HUES64 (cell line): Measurements from ENCODE around the gene IGFBP3.

Source experiments
- H3K27ac ChIP-seq: 2 replicates; pipeline ENCODE4 v1.7.0; 2013; ENCODE audit warnings: low read depth, low read length, inconsistent platforms
- H3K27me3 ChIP-seq: 2 replicates; pipeline ENCODE4 v1.6.1; 2013; ENCODE audit warnings: mild to moderate bottlenecking, low read length; ENCODE audit not compliant: insufficient read depth
- H3K36me3 ChIP-seq: 2 replicates; pipeline ENCODE4 v1.6.1; 2013; ENCODE audit warnings: mild to moderate bottlenecking, low read length; ENCODE audit not compliant: insufficient read depth
- H3K4me1 ChIP-seq: 2 replicates; pipeline ENCODE4 v1.6.1; 2013; ENCODE audit warnings: mild to moderate bottlenecking, low read length, moderate library complexity; ENCODE audit not compliant: insufficient read depth
- H3K4me3 ChIP-seq: 2 replicates; pipeline ENCODE4 v1.5.1; 2013; ENCODE audit warnings: mild to moderate bottlenecking, low read length, moderate library complexity
- H3K9ac ChIP-seq: 2 replicates; pipeline ENCODE4 v1.6.1; 2013; ENCODE audit warnings: mild to moderate bottlenecking, low read depth, low read length
- H3K9me3 ChIP-seq: 2 replicates; pipeline ENCODE4 v1.6.1; 2013; ENCODE audit warnings: low read depth, low read length; ENCODE audit not compliant: insufficient read depth
- WGBS: fragments of 150-250, 120-280 bp; methylation state at CpG from one replicate; pipeline ENCODE4 v1.1.7; 2013; ENCODE audit warnings: missing lambda C conversion rate; 5-methylcytosine and 5-hydroxymethylcytosine counted together

IGFBP3 gene

DNA sequence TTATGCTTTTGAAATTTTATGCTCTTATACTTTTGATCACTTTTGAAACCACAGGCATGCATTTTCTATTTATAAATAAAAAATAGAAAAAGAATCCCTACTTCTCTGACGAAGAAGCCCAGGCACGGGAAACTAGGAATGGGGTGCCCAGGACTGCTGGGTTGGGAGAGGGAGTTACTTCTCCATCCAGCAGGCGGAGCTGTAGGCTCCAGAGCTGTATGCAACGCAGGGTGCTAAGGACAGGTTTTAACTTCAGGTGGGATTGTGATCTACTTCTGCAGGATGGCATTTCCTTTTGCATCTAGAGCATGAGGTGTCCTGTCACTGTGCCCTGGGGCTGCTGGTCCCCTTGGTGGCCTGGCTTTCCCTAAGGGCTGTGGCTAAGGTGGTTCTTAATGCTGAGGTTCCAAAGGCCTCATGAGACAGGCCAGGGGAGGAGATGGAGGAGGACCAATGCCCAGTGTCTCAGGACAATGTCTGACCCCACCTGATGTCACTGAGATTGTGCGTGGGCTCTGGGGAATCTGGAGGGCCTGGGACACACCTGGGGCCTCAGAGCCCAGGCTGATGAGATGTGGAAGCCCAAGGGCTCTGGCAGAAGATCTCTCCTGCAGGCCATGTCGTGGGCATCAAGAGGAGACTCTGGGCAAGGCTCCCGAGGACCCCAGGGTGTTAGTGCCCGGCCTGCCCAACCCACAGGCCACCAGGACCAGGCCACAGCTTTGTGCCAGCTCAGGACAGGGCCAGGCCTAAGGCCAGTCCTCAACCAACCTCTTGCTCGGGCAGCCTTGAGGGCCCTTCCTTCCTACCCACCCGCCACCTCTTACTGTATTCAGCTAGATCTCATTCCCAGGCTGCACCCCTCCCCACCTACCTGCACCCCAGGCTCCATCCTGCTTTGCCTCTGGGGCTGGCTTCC, 48.7 kb downstream of the IGFBP3 start:
- Histone ChIP-seq H3K4me3 (no peak overlapping the region), H3K4me1 (no peaks in the 10 kb centered on the region), H3K36me3 (no peaks in the 10 kb centered on the region), H3K27ac (no peak overlapping the region), H3K9me3 (0 out of 2 replicates have a peak, but pooled peaks cover 3% of the 10 kb centered on the region), H3K27me3 (no peaks in the 10 kb centered on the region), H3K9ac (no peak overlapping the region)
- 75% methylated on average over 10 of the region's 10 CpGs for WGBS

DNA sequence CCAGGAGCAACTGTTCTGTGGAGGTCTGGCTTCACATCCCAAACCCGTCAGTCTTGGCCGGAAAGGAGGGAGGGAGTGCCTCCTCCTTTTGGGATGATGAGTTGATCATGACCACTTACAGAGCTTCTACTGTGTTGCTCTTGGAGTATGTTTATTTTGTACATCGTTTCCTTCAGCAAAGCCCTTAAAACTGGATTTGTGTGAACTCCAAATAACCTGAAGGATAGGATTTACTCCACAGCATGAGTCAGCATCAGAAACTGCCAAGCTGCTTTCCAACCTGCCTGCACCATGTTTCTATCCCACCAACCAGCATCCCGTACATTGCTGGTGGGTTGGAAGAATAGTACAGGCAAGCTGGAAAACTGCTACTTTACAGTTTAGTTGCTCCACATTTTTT, 51.6 kb downstream of the IGFBP3 start:
- no peak overlapping the region for H3K27ac ChIP-seq
- no peaks in the 10 kb centered on the region for H3K27me3 ChIP-seq
- no peaks in the 10 kb centered on the region for H3K4me1 ChIP-seq
- no peak overlapping the region for H3K4me3 ChIP-seq
- no peak overlapping the region for H3K9ac ChIP-seq
- H3K9me3 ChIP-seq = no peaks in the 10 kb centered on the region
- H3K36me3 ChIP-seq = no peaks in the 10 kb centered on the region
- WGBS = over 99% methylated on average over 4 of the region's 4 CpGs

DNA sequence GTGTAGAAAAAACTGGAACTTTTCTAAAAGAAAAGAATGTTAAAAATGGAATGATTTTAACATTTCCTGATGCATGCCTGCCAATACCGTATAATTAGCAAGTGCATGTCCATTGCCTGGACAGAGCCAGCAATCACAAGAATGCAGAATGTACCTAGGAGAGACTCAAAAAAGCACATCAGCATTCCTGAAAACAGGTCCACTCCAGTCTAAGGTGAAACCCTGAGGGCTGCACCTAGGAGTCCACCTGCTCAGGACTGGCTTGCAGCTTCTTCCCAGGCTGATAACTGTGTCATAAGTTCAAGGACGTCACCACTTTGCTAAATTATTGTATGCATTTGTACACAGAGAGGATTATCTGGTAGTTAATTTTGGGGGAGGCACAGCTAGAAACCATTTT, 53.6 kb downstream of the IGFBP3 start:
- 92% methylated on average over 2 of the region's 2 CpGs for WGBS
- H3K27me3 ChIP-seq = no peaks in the 10 kb centered on the region

DNA sequence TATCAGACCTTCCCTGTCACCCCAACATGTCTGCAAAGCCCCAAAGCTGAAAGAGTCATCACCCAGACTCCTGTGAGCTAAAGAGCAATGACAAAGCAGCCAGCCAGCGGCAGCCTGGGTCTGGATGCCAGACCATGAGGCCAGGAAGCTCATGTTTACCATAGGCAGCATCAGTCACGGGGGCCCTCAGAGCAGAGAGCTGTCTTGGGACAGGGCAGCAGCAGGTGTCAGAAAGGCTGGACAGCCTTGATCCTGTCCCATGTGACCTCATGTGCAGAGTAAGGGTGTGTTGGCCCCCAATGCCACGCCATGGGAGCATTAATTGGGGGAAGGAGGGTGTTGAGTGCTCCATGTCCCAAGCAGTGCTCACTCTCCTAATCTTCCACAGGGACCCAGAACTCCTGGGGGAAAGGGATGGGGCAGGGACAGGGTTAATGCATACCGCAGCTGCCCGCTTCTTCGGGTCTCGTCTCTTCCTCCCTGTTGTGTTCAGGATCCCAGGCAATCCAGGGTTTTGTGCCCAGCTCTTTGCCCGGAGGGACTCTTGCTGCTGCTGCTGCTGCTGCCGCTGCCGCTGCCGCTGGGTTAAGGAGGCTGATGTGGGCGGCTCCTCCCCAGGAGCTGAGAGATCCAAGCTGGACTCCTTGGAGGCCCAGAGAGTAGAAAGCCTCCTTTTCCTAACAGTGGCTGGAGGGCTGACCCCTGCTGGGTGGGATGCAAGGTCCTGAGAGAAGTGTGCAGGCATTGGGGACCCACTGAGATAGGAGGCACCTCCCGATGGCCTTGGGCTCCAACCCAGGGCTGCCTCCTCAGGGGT, 55.3 kb downstream of the IGFBP3 start:
- Histone ChIP-seq H3K4me1 (no peaks in the 10 kb centered on the region), H3K27me3 (no peaks in the 10 kb centered on the region), H3K36me3 (no peaks in the 10 kb centered on the region), H3K9me3 (no peaks in the 10 kb centered on the region), H3K9ac (no peak overlapping the region), H3K4me3 (no peak overlapping the region), H3K27ac (no peak overlapping the region)
- WGBS = 89% methylated on average over 13 of the region's 13 CpGs

More for the DNA sequence above, 53.6 kb downstream of the IGFBP3 start:
- no peaks in the 10 kb centered on the region for H3K36me3 ChIP-seq
- no peaks in the 10 kb centered on the region for H3K4me1 ChIP-seq
- H3K4me3 ChIP-seq = no peak overlapping the region
- H3K9me3 ChIP-seq = no peaks in the 10 kb centered on the region
- no peak overlapping the region for H3K9ac ChIP-seq
- no peak overlapping the region for H3K27ac ChIP-seq

DNA sequence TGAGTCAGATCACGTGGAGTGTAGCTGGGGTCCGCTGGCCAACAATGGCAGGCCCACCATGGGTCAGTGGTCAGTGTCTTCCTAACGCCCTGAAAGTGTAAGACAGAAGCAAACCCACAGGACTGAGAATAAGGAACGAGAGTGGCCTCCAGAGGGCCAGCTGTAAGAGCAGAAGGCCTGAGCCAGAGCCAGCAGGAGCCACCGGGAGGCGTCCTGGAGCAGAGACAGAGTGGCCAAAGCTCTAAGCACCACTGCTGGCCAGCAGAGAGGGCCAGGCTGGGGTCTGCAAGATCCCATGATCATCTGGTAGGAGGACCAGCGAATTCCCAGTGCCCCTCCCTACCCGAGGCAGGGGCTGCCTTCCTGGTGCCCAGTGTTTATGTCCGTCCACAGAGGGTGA, 57.4 kb downstream of the IGFBP3 start:
- Histone ChIP-seq H3K36me3 (no peaks in the 10 kb centered on the region), H3K4me1 (no peaks in the 10 kb centered on the region), H3K4me3 (no peak overlapping the region), H3K27me3 (no peaks in the 10 kb centered on the region), H3K9me3 (no peaks in the 10 kb centered on the region), H3K9ac (no peak overlapping the region), H3K27ac (no peak overlapping the region)
- 83% methylated on average over 9 of the region's 9 CpGs for WGBS
